ENCODE data around the gene COL3A1.

COL3A1 gene

DNA sequence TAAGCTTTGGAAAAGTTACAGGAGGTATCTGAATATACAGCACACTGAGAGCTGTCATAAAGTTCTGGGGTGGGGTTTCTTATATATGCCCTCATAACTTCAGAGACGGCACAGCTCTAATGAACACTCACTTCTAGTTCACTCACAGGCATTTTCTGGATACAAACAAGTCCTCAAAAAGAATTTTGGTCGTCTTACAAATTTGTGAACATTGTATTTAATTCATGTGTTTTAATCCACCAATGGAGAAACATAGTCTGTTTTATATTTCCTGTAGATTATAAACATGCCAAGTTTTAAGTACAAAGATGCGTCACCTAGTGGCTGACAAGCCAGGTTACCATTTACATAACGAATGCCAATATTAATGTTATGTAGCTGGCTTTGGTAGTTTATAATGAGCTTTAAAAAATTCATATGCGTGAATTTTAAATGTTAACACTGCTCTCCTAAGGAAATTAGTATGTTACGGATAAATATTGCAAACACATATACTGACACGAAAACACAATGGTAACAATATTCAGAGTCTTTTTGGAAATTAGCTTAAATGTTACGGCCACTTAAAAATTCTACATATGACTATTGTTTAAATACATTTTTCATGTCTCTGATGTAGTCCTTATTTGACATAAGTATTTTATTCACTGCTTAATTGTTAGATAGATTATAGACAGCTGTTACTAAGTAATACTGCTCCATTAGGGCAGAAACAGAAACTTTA is 2.5 kb downstream of the COL3A1 start:
- no peak for DNase-seq

GRCh38 chr2:188977317-188977716 is 3.1 kb downstream of the COL3A1 start:
- DNase-seq = no peak

DNA sequence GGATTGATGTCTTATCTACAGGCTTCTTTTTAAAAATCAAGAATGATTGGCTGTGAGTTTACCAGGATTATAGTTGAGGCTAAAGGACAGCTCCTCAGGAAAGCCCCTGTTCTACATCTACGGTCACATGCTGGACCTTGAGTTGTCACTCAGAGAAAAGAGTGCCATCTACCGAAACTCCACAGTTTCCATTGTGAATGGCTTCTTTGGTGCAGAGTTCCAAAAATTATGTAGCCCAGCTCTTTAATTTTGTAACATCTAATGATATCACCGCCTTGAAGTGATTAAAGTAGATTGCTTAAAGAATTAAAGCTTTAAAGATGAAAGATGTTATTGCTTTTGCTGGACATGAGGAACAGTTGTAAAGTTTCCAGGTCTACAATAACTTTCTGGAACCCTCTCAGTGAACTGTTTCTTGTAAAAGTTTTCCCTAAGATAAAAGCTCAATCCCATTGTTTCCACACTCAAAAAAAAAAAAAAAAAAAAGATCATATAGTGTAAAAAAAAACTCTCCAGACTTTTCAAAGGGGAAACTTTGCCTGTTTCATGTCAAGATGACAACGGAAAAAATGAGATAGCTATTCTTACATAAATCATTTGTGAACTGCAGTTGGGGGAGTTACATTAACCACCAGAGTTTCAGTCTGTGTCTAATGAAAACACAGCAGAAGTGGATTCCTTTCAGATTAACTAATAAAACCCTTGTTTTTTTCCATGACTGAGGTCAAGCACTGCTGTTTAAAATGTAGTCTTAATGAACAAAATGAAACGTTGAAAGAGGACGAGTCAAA is 4.3 kb downstream of the COL3A1 start:
- DNase-seq = no peak

- DNase-seq = no peak
Observed at GRCh38 chr2:188979187-188980114, 5.3 kb downstream of the COL3A1 start.

DNA sequence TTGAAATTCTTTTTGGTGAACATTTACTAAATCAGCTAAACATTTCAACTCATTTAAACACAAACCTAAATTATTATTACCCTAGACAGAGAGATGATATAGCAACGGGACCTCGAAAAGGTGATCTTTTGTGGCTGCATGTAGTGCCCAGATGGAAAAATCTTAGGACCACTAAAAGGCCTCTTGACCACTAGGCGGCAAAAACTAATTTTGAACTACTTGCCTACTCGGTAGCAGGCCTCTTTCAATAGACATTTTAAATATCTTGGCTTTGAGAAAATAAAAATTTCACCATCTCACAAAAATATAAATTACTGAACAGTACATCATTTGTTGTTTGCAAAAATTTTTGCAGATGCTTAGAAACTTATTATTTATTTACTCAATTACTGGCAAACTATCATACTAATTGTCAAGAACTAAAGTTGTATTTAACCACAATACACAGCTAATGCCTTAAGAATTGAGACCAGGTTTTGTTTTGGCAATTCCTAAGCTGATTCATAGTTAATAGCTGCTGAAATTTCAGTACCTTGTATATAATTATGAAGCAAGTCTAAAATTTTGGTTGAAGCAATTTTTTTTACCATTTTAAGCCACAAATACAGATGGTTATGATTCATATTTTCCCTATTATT is 9.4 kb downstream of the COL3A1 start:
- no peak for DNase-seq

GRCh38 chr2:188984065-188984491 is 9.9 kb downstream of the COL3A1 start:
- DNase-seq = no peak

- no peak for DNase-seq
Observed at GRCh38 chr2:188984680-188985079, 10.5 kb downstream of the COL3A1 start.

DNA sequence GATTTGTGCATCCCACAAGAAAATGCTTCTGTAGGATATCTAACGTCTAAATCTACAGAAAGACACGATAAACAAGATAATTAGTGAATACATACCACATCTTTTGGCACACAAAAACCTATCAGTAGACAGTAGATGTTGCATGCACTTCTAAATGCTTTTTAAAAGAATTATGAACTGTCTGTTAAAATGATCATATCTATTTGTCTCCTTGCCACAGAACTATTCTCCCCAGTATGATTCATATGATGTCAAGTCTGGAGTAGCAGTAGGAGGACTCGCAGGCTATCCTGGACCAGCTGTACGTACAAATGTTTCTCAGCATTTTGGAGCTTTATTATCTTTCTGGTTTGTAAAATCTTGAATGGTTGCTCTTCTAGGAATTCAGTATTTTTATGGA is 12.7 kb downstream of the COL3A1 start:
- DNase-seq = no peak

- DNase-seq = no peak
Observed at GRCh38 chr2:188993247-188993646, 19.1 kb downstream of the COL3A1 start.

- no peak for DNase-seq
Observed at GRCh38 chr2:188997263-188997662, 23.1 kb downstream of the COL3A1 start.

DNA sequence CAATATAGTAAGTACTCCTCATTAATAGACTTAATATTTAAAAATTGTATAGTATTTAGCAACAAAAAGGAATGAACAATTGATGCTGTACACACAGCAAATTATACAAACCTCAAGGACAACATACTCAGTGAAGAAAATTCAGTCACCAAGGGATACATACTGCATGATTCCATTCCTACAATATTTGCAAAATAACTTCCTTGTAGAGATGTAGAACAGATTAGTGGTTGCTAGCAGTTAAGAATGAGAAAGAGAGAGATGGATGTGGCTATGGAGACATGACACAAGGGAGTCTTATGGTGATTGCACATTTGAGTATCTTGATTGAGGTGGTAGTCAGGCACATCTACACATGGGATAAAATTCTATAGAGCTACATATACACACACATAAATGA is 26.0 kb downstream of the COL3A1 start:
- DNase-seq = no peak

GRCh38 chr2:189002079-189002478 is 27.9 kb downstream of the COL3A1 start:
- DNase-seq = no peak

GRCh38 chr2:189008555-189009262 is 34.5 kb downstream of the COL3A1 start:
- DNase-seq = peak; percentile 44 to 48

DNA sequence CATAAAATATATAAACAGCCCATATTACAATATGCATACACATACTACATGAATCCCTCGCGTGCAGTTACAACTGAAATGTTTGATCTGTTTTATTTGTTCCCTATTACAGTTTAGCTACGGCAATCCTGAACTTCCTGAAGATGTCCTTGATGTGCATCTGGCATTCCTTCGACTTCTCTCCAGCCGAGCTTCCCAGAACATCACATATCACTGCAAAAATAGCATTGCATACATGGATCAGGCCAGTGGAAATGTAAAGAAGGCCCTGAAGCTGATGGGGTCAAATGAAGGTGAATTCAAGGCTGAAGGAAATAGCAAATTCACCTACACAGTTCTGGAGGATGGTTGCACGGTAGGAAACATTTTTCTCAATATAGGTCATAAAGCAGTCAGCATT is 36.4 kb downstream of the COL3A1 start:
- DNase-seq = no peak

GRCh38 chr2:189012351-189012750 is 38.2 kb downstream of the COL3A1 start:
- DNase-seq = no peak

DNA sequence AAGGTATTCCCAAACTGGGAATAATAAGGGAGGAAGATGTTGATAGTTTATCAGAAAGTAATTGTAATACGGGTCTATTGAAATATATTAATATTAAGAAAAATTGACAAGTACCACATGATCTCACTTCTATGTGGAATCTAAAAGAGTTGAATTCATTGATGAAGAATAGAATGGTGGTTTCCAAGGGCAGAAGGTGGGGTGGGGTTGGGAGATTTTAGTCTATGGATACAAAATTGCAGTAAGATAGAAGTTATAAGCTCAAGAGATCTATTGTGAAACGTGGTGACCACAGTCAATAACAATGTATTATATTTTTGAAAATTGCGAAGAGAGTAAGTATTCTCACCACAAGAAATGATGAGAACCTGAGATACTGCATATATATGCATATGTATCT is 38.9 kb downstream of the COL3A1 start:
- no peak for DNase-seq

DNA sequence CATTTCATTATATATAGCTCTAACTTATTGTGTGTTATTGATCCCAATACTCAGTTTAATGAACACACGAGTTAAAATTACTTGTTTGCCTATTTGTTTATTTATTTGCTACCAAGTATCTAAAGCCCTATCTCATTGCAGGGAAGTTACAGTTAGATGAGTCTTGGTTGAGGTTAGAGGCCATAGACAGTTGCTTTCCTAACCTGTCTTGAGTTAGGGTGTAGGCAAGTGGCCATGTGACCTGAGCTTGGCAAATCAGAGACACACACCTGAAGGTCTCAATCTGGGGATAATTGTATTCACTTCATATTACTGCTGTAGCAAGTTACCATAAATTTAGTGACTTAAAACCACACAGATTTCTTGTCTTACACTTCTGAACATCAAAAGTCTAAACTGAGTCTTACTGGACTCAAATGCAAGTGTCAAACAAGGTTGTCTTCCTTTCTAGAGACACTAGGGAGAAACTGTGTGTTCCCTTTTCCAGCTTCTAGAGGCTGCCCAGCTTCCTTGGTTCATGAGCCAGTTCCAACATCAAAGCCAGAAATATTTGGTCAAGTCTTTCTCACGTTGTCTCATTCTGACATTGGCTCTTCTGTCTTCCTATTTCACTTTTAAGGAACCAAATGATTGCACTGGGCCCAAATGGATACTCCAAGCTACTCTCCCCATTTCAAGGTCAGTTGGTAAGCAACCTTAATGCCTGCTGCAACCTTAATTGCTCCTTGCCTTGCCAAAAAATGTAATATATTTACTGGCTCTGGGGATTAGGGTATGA is 39.7 kb downstream of the COL3A1 start:
- DNase-seq = no peak

DNA sequence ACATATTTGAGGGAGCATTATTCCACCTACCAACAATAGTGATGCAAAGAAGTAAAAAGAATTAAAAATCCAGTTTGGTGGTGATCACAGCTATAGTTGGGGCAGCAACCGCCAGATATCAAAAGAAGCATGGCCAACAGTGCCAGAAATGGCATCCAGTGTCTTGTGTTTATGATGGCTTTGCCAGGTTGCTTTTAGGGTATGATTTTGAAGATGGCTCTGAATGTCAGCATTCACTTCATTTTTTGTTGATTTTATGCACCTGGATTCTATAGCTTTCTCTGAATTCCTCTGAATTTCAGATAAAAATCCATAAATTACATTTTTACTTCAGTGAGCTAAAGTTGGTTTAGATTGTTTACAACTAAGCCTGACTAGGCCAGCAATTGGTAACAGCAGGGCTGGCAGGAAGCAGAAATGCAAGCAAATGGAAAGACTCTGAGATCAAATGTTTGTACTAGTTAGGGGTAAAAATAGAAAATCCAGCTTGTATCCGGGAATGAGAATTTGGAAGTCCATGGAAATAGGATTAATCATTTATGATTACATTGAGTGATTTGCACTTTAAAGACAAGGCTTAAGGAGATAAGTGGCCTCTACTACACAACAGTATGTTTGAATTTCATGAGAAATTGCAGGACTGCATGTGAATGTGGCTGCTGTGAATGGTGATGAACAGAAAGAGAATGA is 40.4 kb downstream of the COL3A1 start:
- no peak for DNase-seq

GRCh38 chr2:189015359-189015758 is 41.2 kb downstream of the COL3A1 start:
- no peak for DNase-seq

GRCh38 chr2:189016311-189016861 is 42.2 kb downstream of the COL3A1 start:
- DNase-seq = no peak
